Endodermal cell (in vitro differentiated cells): Measurements from ENCODE around the gene IPMK. TPM values are rescaled to one million over a fixed set of nuclear protein-coding genes. Genes with fewer than 3 reads are reported as not detected.

Source experiments
- DNase-seq: peaks from one replicate; pipeline ENCODE4 v3.0.0-alpha.2; 2017
- H3K27ac ChIP-seq: 2 replicates; pipeline ENCODE4 v1.5.1; 2013; ENCODE audit warnings: mild to moderate bottlenecking, low read depth, low read length, moderate library complexity
- H3K27me3 ChIP-seq: 2 replicates; pipeline ENCODE4 v1.6.1; 2013; ENCODE audit warnings: mild to moderate bottlenecking, low read length, moderate library complexity; ENCODE audit not compliant: insufficient read depth, control insufficient read depth, poor library complexity, severe bottlenecking
- H3K36me3 ChIP-seq: 2 replicates; pipeline ENCODE4 v1.7.0; 2013; ENCODE audit warnings: mild to moderate bottlenecking, low read length, moderate library complexity; ENCODE audit not compliant: control insufficient read depth, insufficient read depth
- H3K4me1 ChIP-seq: one replicate; pipeline ENCODE4 v1.7.0; 2013; ENCODE audit warnings: low read length; ENCODE audit not compliant: control insufficient read depth, insufficient read depth
- H3K4me3 ChIP-seq: 2 replicates; pipeline ENCODE4 v1.5.1; 2013; ENCODE audit warnings: mild to moderate bottlenecking, low read length, moderate library complexity
- H3K9ac ChIP-seq: 2 replicates; pipeline ENCODE4 v1.6.1; 2013; ENCODE audit warnings: mild to moderate bottlenecking, low read length, moderate library complexity; ENCODE audit not compliant: poor library complexity, severe bottlenecking; ENCODE audit errors: extremely low read depth
- H3K9me3 ChIP-seq: 2 replicates; pipeline ENCODE4 v1.6.1; 2013; ENCODE audit warnings: mild to moderate bottlenecking, low read length, moderate library complexity; ENCODE audit not compliant: control insufficient read depth
- H3K27ac Mint-ChIP-seq: 2 replicates; pipeline ENCODE4 v1.8.0; 2020; ENCODE audit warnings: mixed read lengths
- H3K27me3 Mint-ChIP-seq: 2 replicates; pipeline ENCODE4 v1.8.0; 2021; ENCODE audit warnings: mild to moderate bottlenecking, mixed read lengths; ENCODE audit not compliant: insufficient read depth
- H3K36me3 Mint-ChIP-seq: 2 replicates; pipeline ENCODE4 v1.8.0; 2020; ENCODE audit warnings: low read depth, mixed read lengths
- H3K4me1 Mint-ChIP-seq: 2 replicates; pipeline ENCODE4 v1.8.0; 2020; ENCODE audit warnings: mixed read lengths
- H3K4me3 Mint-ChIP-seq: 2 replicates; pipeline ENCODE4 v1.8.0; 2020; ENCODE audit warnings: mild to moderate bottlenecking, moderate library complexity, mixed read lengths
- H3K9me3 Mint-ChIP-seq: 2 replicates; pipeline ENCODE4 v1.8.0; 2020; ENCODE audit warnings: mild to moderate bottlenecking, mixed read lengths
- CTCF ChIP-seq: fragments of 200-600 bp; sonication (generic); conservative IDR thresholded peaks from 2 replicates; pipeline ENCODE4 v1.5.0; 2021; ENCODE audit warnings: antibody characterized with exemption, mild to moderate bottlenecking
- WGBS, 2 experiments: methylation state at CpG; one replicate each; pipeline versions ENCODE4 v1.1.5 to v1.1.7; 2013; ENCODE audit warnings: missing lambda C conversion rate in 2 of 2, mixed read lengths in 1 of 2; ENCODE audit not compliant: insufficient coverage in 1 of 2, insufficient read length in 1 of 2; 5-methylcytosine and 5-hydroxymethylcytosine counted together
- total RNA-seq, 2 donors: library from RNA; stranded (reverse); fragmentation: NEBNext Ultra II Directional in 1 of 2; extraction: Animal tissue kit (Norgen Biotek cat#: 25700) in 1 of 2; gene quantifications; 2 replicates in 1 of 2; 3 replicates in 1 of 2; pipeline ENCODE4 v1.2.1, GENCODE V29; 2021

The IPMK gene
- total RNA-seq, 2 donors from 2014 or later, result 9.3 to 9.4 TPM

- H3K9ac ChIP-seq, result no peak overlapping the region
- H3K36me3 Mint-ChIP-seq, result no peaks in the 10 kb centered on the region
- peak; percentile 64 for DNase-seq
- H3K4me1 Mint-ChIP-seq, result peaks cover 10% of the 10 kb centered on the region
- H3K9me3 ChIP-seq, result no peaks in the 10 kb centered on the region
- TF ChIP-seq CTCF, result no peak
- H3K27ac ChIP-seq, result no peak overlapping the region
- no peak overlapping the region for H3K4me3 Mint-ChIP-seq
- no peaks in the 10 kb centered on the region for H3K9me3 Mint-ChIP-seq
- H3K27me3 Mint-ChIP-seq, result no peaks in the 10 kb centered on the region
- H3K27ac Mint-ChIP-seq, result no peak overlapping the region
- WGBS, 2 experiments, result 50% methylated on average over 2 of the region's 2 CpGs; no CpG with 5 or more reads in 1 of the 2 experiments
- no peaks in the 10 kb centered on the region for H3K36me3 ChIP-seq
- no peak overlapping the region for H3K4me3 ChIP-seq
- no peaks in the 10 kb centered on the region for H3K4me1 ChIP-seq
- no peaks in the 10 kb centered on the region for H3K27me3 ChIP-seq
Observed at GRCh38 chr10:58175990-58176900, 91.4 kb downstream of the IPMK start.

- WGBS, 2 experiments, result 88 to 100% methylated on average over 4 to 5 of the region's 5 CpGs
- Histone ChIP-seq H3K4me1 (no peaks in the 10 kb centered on the region), H3K4me3 (no peak overlapping the region), H3K9me3 (no peaks in the 10 kb centered on the region), H3K36me3 (no peaks in the 10 kb centered on the region), H3K27ac (no peak overlapping the region), H3K9ac (no peak overlapping the region), H3K27me3 (no peaks in the 10 kb centered on the region)
- Mint-ChIP-seq H3K27me3 (no peaks in the 10 kb centered on the region), H3K36me3 (no peaks in the 10 kb centered on the region), H3K4me3 (no peak overlapping the region), H3K4me1 (peaks cover 10% of the 10 kb centered on the region), H3K27ac (no peak overlapping the region), H3K9me3 (no peaks in the 10 kb centered on the region)
- no peak for TF ChIP-seq CTCF
- DNase-seq, result no peak
Observed at GRCh38 chr10:58174831-58175230, 92.9 kb downstream of the IPMK start.

- Histone ChIP-seq H3K27ac (no peak overlapping the region), H3K4me1 (no peaks in the 10 kb centered on the region), H3K4me3 (no peak overlapping the region), H3K9ac (no peak overlapping the region), H3K9me3 (no peaks in the 10 kb centered on the region), H3K27me3 (no peaks in the 10 kb centered on the region), H3K36me3 (no peaks in the 10 kb centered on the region)
- 86 to 100% methylated on average over 1 to 2 of the region's 2 CpGs for WGBS, 2 experiments
- Mint-ChIP-seq H3K9me3 (no peaks in the 10 kb centered on the region), H3K27me3 (no peaks in the 10 kb centered on the region), H3K36me3 (no peaks in the 10 kb centered on the region), H3K27ac (no peak overlapping the region), H3K4me1 (peaks cover 4% of the 10 kb centered on the region), H3K4me3 (no peak overlapping the region)
- no peak for DNase-seq
- TF ChIP-seq CTCF, result no peak
Observed at GRCh38 chr10:58173391-58173790, 94.3 kb downstream of the IPMK start.
